HepG2 (cell line): ENCODE results near the gene FSHB. TPM values are rescaled to one million over a fixed set of nuclear protein-coding genes. Genes with fewer than 3 reads are reported as not detected.

Source experiments
- ATAC-seq: fragments of 200-7000 bp; cut with Tn5 transposase; 3 replicates; pipeline ENCODE4 v1.9.1; 2020; ENCODE audit warnings: mild to moderate bottlenecking, moderate library complexity
- BruUV-seq: library from RNA; stranded (reverse); fragments of 400-500 nt; replicated peaks from 2 replicates; lab custom pipeline; 2021; lab: Mats Ljungman, UMichigan
- CTCF ChIA-PET: fragments of 300-600 bp; formaldehyde crosslinking; extraction: SDS; loops from one replicate; lab custom pipeline; 2021; ENCODE audit warnings: low total read pairs, inconsistent platforms, low intra/inter-chr PET ratio; lab: Yijun Ruan, JAX
- POLR2A ChIA-PET: fragments of 350-600 bp; sonication (Branson Sonifier 250); formaldehyde crosslinking; loops from one replicate; lab custom pipeline; 2020; ENCODE audit warnings: antibody characterized with exemption, inconsistent platforms; lab: Yijun Ruan, JAX
- DNase-seq: peaks from one replicate; pipeline ENCODE4 v3.0.0-alpha.2; 2015; ENCODE audit warnings: low spot score
- FAIRE-seq: peaks from 3 replicates; lab custom pipeline; 2011; peaks lifted over from hg19 to GRCh38; lab: Jason Lieb, UNC
- H2AFZ ChIP-seq: one replicate; pipeline ENCODE4 v1.6.1; 2011; ENCODE audit warnings: low read length, inconsistent platforms
- H3K27ac ChIP-seq: fragments of 300-600 bp; 3 replicates; pipeline ENCODE4 v1.8.0; 2011; ENCODE audit warnings: mixed run types, mild to moderate bottlenecking, mixed read lengths, low read length, inconsistent platforms; ENCODE audit not compliant: insufficient read depth; ENCODE audit errors: extremely low read length
- H3K27me3 ChIP-seq, 2 experiments: fragments of 200-600 bp in 1 of 2; 2 replicates in 1 of 2; 3 replicates in 1 of 2; pipeline versions ENCODE4 v1.6.0 to v1.8.0; 2011; ENCODE audit warnings: low read length in 2 of 2, mild to moderate bottlenecking in 2 of 2, moderate library complexity in 2 of 2, inconsistent platforms in 1 of 2; ENCODE audit not compliant: insufficient read depth in 2 of 2, control insufficient read depth in 1 of 2
- H3K36me3 ChIP-seq, 2 experiments: fragments of 200-600 bp in 1 of 2; replicated peaks in 1 of 2; 2 replicates in 1 of 2; 3 replicates in 1 of 2; pipeline versions ENCODE4 v1.5.1 to v1.8.0; 2011; ENCODE audit warnings: low read length in 2 of 2, inconsistent platforms in 1 of 2; ENCODE audit not compliant: insufficient read depth in 2 of 2, control insufficient read depth in 1 of 2
- H3K4me1 ChIP-seq: 2 replicates; pipeline ENCODE4 v1.5.1; 2012; ENCODE audit warnings: low read length, inconsistent platforms; ENCODE audit not compliant: insufficient read depth
- H3K4me2 ChIP-seq: 2 replicates; pipeline ENCODE4 v1.6.0; 2011; ENCODE audit warnings: low read depth, low read length, inconsistent platforms
- H3K4me3 ChIP-seq, 3 experiments: fragments of 200-600 bp in 1 of 3; sonication (generic), shearing (Covaris generic) in 1 of 3; replicated peaks in 1 of 3; 2 replicates each; pipeline ENCODE4 v1.5.1; 2011 to 2016; ENCODE audit warnings: low read length in 3 of 3, inconsistent platforms in 2 of 3, low read depth in 2 of 3, mild to moderate bottlenecking in 2 of 3, control low read depth in 1 of 3, mixed read lengths in 1 of 3; ENCODE audit not compliant: insufficient read depth in 1 of 3
- H3K79me2 ChIP-seq: one replicate; pipeline ENCODE4 v1.6.1; 2011; ENCODE audit warnings: low read length, inconsistent platforms; ENCODE audit not compliant: insufficient read depth
- H3K9ac ChIP-seq: 2 replicates; pipeline ENCODE4 v1.6.0; 2011; ENCODE audit warnings: mild to moderate bottlenecking, low read depth, low read length, inconsistent platforms; ENCODE audit not compliant: insufficient read depth
- H3K9me3 ChIP-seq: 2 replicates; pipeline ENCODE4 v1.5.1; 2012; ENCODE audit warnings: mild to moderate bottlenecking, low read length
- H4K20me1 ChIP-seq: 2 replicates; pipeline ENCODE4 v1.6.0; 2011; ENCODE audit warnings: inconsistent platforms, mild to moderate bottlenecking, low read length, moderate library complexity; ENCODE audit not compliant: insufficient read depth
- HOXA9 ChIP-seq: sonication (generic); formaldehyde crosslinking; IDR thresholded peaks from 2 replicates; pipeline ENCODE4 v1.8.1; 2022; ENCODE audit warnings: missing genetic modification reagents, mild to moderate bottlenecking, moderate library complexity, borderline replicate concordance
- MED1 ChIP-seq: sonication (generic); formaldehyde crosslinking; IDR thresholded peaks from 2 replicates; pipeline ENCODE4 v1.4.0; 2020; ENCODE audit warnings: missing genetic modification reagents
- TP53 ChIP-seq: sonication (generic); formaldehyde crosslinking; conservative IDR thresholded peaks from 2 replicates; pipeline ENCODE4 v1.4.0; 2020; ENCODE audit warnings: missing genetic modification reagents
- ZNF136 ChIP-seq: sonication (generic); formaldehyde crosslinking; IDR thresholded peaks from 2 replicates; pipeline ENCODE4 v1.8.1; 2022; ENCODE audit warnings: low read depth, mild to moderate bottlenecking, moderate library complexity, missing genetic modification reagents
- WGBS: methylation state at CpG from one replicate; pipeline ENCODE4 v1.1.6; 2017; ENCODE audit warnings: low lambda C conversion rate; 5-methylcytosine and 5-hydroxymethylcytosine counted together
- in situ Hi-C: cut with HindIII; loops from 2 replicates; pipeline ENCODE4 v1.10.0; 2017; ENCODE audit warnings: low pct_unique_long_range_greater_than_20kb; ENCODE audit not compliant: extremely low pct_ligation_motif_present
- intact Hi-C: fragments of 100-400 bp; cut with micrococcal nuclease; formaldehyde crosslinking; loops from one replicate; pipeline ENCODE4 v1.10.0; 2022; ENCODE audit not compliant: unreplicated experiment
- polyA plus RNA-seq, 8 experiments: library from polyadenylated mRNA; depleted of rRNA in 3 of 8; stranded (reverse) in 7 of 8; unstranded in 1 of 8; fragments of >200 nt; fragmentation: Illumina TruSeq in 4 of 8; extraction: Trizol in 4 of 8; gene quantifications; 2 replicates each; pipeline versions ENCODE4 v1.2.1 to v1.2.3, GENCODE V29; 2011 to 2016; ENCODE audit warnings: low read depth in 4 of 8, missing spikeins in 1 of 8, mixed read lengths in 1 of 8; ENCODE audit not compliant: insufficient read depth in 1 of 8
- total RNA-seq, 5 experiments: library from RNA; depleted of rRNA; stranded (reverse); fragments of >200 nt; fragmentation: Illumina TruSeq; extraction: Trizol; gene quantifications; 2 replicates each; pipeline ENCODE4 v1.2.3, GENCODE V29; 2016; ENCODE audit warnings: low read depth in 1 of 5
- TF ChIP-seq, protein P1 (sequence below): IDR thresholded peaks from 2 replicates; pipeline ENCODE4 v1.6.1; 2016; ENCODE audit warnings: low read depth
- TF ChIP-seq, protein P2 (sequence below): sonication (generic); formaldehyde crosslinking; IDR thresholded peaks from 2 replicates; pipeline ENCODE4 v1.4.0; 2020; ENCODE audit warnings: missing genetic modification reagents

FSHB gene
- total and polyA plus RNA-seq, 2 of the 13 experiments (the other 11 are each of a cell fraction or from before 2014, with no cell fraction given), result not detected

DNA sequence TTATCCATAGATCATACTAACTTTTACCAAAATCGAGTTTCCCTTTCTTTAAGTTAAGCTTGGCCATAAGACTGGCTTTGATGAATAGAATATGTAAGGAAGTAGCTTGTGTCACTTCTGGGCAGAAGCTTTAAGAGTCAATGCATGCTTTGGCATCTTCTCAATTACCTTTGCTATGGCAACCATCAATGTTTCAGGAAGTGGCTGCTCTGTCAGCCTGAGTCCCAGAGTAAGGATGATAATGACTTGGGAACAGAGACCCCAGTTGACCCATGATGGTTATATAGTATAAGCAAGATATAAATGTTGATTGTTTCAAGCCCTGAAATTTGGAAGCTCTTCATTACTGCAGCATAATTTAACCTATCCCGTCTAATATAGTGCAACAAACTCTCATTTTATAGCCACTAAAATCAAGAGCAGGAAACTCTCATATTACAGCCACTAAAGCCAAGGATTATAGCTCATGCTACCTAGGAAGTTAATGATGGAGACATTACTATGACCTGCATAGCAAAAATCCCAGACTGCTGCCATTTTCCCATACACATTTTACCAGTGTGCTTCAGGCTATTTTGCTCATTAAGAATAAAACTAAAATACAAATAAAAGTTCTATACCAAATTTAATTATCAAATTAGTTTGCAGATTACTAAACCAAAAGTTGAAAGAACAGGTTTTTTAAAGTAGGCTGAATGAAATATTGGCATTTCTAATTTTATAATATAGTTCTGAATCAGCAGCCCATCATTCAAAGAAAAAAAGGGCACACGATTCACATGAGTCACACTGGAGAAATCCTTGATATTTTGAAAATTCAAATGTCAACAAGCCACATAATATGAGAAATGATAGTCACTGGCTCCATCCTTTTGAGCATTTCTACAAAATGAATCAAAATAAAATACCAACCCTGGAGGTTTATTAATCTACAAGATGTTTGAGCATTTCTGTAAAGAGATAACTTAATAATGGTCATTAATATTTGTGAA, 23.8 kb downstream of the FSHB start:
- POLR2A ChIA-PET, result no interaction called here
- in situ Hi-C loops (no loop called here), intact Hi-C loops (no loop called here)
- H3K4me3 ChIP-seq, result no peak overlapping the region
- H3K4me1 ChIP-seq, result no peaks in the 10 kb centered on the region
- no peak overlapping the region for H3K27ac ChIP-seq
- no peaks in the 10 kb centered on the region for H3K27me3 ChIP-seq
- DNase-seq (no peak), FAIRE-seq (no peak), ATAC-seq (no peak)
- 14% methylated on average over 3 of the region's 3 CpGs for WGBS
- no peaks in the 10 kb centered on the region for H3K36me3 ChIP-seq
- H4K20me1 ChIP-seq, result no peaks in the 10 kb centered on the region
- no peaks in the 10 kb centered on the region for H3K79me2 ChIP-seq
- CTCF ChIA-PET, result no interaction called here
- H2AFZ ChIP-seq, result no peak overlapping the region
- H3K4me2 ChIP-seq, result no peak overlapping the region
- TF ChIP-seq, protein P1, sequence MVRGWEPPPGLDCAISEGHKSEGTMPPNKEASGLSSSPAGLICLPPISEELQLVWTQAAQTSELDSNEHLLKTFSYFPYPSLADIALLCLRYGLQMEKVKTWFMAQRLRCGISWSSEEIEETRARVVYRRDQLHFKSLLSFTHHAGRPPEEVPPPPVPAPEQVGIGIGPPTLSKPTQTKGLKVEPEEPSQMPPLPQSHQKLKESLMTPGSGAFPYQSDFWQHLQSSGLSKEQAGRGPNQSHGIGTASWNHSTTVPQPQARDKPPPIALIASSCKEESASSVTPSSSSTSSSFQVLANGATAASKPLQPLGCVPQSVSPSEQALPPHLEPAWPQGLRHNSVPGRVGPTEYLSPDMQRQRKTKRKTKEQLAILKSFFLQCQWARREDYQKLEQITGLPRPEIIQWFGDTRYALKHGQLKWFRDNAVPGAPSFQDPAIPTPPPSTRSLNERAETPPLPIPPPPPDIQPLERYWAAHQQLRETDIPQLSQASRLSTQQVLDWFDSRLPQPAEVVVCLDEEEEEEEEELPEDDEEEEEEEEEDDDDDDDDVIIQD, result no peak
- TF ChIP-seq ZNF136 (CRISPR knock-in tag) (no peak), TP53 (no peak), MED1 (no peak), HOXA9 (no peak)
- TF ChIP-seq, protein P2, sequence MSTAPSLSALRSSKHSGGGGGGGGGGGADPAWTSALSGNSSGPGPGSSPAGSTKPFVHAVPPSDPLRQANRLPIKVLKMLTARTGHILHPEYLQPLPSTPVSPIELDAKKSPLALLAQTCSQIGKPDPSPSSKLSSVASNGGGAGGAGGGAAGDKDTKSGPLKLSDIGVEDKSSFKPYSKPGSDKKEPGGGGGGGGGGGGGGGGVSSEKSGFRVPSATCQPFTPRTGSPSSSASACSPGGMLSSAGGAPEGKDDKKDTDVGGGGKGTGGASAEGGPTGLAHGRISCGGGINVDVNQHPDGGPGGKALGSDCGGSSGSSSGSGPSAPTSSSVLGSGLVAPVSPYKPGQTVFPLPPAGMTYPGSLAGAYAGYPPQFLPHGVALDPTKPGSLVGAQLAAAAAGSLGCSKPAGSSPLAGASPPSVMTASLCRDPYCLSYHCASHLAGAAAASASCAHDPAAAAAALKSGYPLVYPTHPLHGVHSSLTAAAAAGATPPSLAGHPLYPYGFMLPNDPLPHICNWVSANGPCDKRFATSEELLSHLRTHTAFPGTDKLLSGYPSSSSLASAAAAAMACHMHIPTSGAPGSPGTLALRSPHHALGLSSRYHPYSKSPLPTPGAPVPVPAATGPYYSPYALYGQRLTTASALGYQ (CRISPR knock-in tag), result no peak
- H3K9ac ChIP-seq, result no peak overlapping the region
- no TSS peak for BruUV-seq
- H3K9me3 ChIP-seq, result no peaks in the 10 kb centered on the region
